Natural killer cell (primary cell): ENCODE data around the gene ANKRD34A. TPM values are rescaled to one million over a fixed set of nuclear protein-coding genes. Genes with fewer than 3 reads are reported as not detected.

ENCODE experiments used
- ATAC-seq, 3 donors: fragments of 150-1000 bp in 2 of 3; fragments of 200-7000 bp in 1 of 3; cut with Tn5 transposase; 1 replicate in 1 of 3; 2 replicates in 2 of 3; pipeline ENCODE4 v1.10.0; 2021; ENCODE audit warnings: mild to moderate bottlenecking in 2 of 3, moderate library complexity in 2 of 3
- DNase-seq, 2 donors: peaks; one replicate each; pipeline versions ENCODE4 v3.0.0 to v3.0.0-alpha.2; 2013 to 2021; ENCODE audit warnings: mixed read lengths in 1 of 2
- H3K27ac ChIP-seq: one replicate; pipeline ENCODE4 v1.5.1; 2013; ENCODE audit warnings: mild to moderate bottlenecking, low read length
- H3K27me3 ChIP-seq: one replicate; pipeline ENCODE4 v1.6.1; 2013; ENCODE audit warnings: low read length; ENCODE audit not compliant: control insufficient read depth, insufficient read depth
- H3K36me3 ChIP-seq: one replicate; pipeline ENCODE4 v1.6.1; 2013; ENCODE audit warnings: low read length; ENCODE audit not compliant: control insufficient read depth, insufficient read depth
- H3K4me1 ChIP-seq: one replicate; pipeline ENCODE4 v1.6.1; 2013; ENCODE audit warnings: low read length; ENCODE audit not compliant: control insufficient read depth, insufficient read depth
- H3K4me3 ChIP-seq: one replicate; pipeline ENCODE4 v1.5.1; 2013; ENCODE audit warnings: low read length
- H3K9me3 ChIP-seq: one replicate; pipeline ENCODE4 v1.6.1; 2013; ENCODE audit warnings: low read length; ENCODE audit not compliant: control insufficient read depth, insufficient read depth
- H3K27ac Mint-ChIP-seq, 2 donors: one replicate each; pipeline ENCODE4 v1.8.0; 2022; ENCODE audit warnings: mild to moderate bottlenecking in 2 of 2, mixed read lengths in 2 of 2, moderate library complexity in 1 of 2
- H3K27me3 Mint-ChIP-seq, 2 donors: one replicate each; pipeline ENCODE4 v1.8.0; 2022; ENCODE audit warnings: low read depth in 2 of 2, mixed read lengths in 2 of 2
- H3K36me3 Mint-ChIP-seq: one replicate; pipeline ENCODE4 v1.8.0; 2022; ENCODE audit warnings: mixed read lengths
- H3K4me1 Mint-ChIP-seq, 2 donors: one replicate each; pipeline ENCODE4 v1.8.0; 2022; ENCODE audit warnings: mixed read lengths in 2 of 2
- H3K4me3 Mint-ChIP-seq: one replicate; pipeline ENCODE4 v1.8.0; 2022; ENCODE audit warnings: mild to moderate bottlenecking, moderate library complexity, mixed read lengths
- H3K9me3 Mint-ChIP-seq, 2 donors: one replicate each; pipeline ENCODE4 v1.8.0; 2022; ENCODE audit warnings: mixed read lengths in 2 of 2
- whole genome bisulfite sequencing: methylation state at CpG from one replicate; pipeline ENCODE4 v1.1.7; 2013; ENCODE audit warnings: missing lambda C conversion rate; ENCODE audit not compliant: insufficient coverage; 5-methylcytosine and 5-hydroxymethylcytosine counted together
- intact Hi-C: fragments of 100-400 bp; cut with micrococcal nuclease; formaldehyde crosslinking; loops from one replicate; pipeline ENCODE4 v1.14.2; 2022
- total RNA-seq, 4 donors: library from RNA; stranded (reverse); fragments of 120-200 nt in 1 of 4; gene quantifications; one replicate each; pipeline versions ENCODE4 v1.2.3 to v1.2.4, GENCODE V29; 2013 to 2022
- TF ChIP-seq, protein P1 (sequence below): fragments of 200-600 bp; IDR thresholded peaks from one replicate; pipeline ENCODE4 v1.8.0; 2022; ENCODE audit warnings: antibody characterized with exemption

Gene ANKRD34A
- total RNA-seq, 3 donors from 2014 or later (not counting 1 experiment from before 2014, with no cell fraction given), result 1.4 to 1.9 (median 1.4) TPM

DNA sequence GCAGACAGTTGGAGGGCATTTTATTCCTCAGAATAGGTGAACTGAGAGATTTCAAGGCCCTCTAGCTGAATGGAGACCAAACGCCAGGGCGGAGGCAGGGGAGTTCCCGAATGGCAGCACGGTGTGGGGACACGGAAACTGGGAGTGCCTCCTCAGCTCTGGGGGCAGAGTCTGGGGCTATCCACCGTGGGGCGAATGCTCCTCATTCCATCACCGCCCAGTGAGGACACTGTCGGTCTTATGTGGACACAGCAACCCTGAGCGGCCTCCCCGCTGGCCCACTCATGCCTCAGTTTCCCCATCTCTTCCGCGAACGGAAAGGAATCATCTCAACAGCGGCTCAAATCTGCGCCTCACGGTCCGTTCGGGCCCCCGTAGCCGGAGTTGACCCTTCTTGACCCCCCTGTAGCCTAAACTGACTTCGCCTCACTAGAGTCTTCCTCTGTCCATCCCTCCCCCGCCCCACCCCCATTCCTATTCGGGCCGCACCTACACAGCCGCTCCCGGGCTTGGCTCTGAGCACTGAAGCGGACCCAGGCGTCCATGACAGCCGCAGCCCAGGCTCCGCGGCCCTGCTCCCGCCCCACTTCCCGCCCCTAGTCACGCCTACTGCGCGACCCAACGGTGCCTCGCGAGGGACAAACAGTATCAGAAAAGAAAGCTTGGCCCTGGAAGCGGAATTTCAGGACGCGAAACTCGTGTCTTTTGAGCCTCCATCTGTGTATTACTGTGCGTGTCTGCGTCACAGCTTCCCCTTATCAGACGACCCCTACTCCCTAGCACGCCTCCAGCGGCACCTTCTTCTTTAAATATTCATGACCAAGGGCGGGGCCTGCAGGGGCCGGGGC lies 46.0 kb downstream of the ANKRD34A start, which contains the start of gene PEX11B:
TSS of gene PEX11B (minus strand) at position 574 of the 848 bp plus-strand sequence. CDS start at position 545, 29 bp downstream.
- H3K4me3 Mint-ChIP-seq, result peak within 1 kb of the TSS; percentile 95
- TF ChIP-seq, protein P1, sequence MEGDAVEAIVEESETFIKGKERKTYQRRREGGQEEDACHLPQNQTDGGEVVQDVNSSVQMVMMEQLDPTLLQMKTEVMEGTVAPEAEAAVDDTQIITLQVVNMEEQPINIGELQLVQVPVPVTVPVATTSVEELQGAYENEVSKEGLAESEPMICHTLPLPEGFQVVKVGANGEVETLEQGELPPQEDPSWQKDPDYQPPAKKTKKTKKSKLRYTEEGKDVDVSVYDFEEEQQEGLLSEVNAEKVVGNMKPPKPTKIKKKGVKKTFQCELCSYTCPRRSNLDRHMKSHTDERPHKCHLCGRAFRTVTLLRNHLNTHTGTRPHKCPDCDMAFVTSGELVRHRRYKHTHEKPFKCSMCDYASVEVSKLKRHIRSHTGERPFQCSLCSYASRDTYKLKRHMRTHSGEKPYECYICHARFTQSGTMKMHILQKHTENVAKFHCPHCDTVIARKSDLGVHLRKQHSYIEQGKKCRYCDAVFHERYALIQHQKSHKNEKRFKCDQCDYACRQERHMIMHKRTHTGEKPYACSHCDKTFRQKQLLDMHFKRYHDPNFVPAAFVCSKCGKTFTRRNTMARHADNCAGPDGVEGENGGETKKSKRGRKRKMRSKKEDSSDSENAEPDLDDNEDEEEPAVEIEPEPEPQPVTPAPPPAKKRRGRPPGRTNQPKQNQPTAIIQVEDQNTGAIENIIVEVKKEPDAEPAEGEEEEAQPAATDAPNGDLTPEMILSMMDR, result no peak

DNA sequence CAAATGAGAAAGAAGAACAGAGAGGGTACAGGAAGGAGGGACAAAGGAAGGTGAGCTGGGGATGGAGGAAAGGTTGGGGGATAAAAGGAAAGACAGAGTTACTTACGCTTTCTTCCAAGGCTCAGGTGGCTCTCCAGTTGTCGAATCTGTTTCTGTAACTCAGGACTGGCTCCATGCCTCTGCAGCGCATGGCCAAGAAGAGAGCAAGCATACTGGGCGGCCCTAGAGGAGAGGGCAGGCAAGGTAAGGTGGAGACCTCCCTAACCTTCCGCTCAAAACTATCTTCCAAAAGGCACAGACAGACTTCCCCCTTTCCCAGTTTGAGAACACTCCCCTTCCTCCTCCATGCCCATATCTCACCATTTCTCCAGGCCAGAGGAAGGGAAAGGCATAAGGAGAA lies 46.8 kb downstream of the ANKRD34A start:
- peaks cover 20% of the 10 kb centered on the region for H3K36me3 Mint-ChIP-seq
- H3K36me3 ChIP-seq, result peaks cover 28% of the 10 kb centered on the region
- H3K4me1 ChIP-seq, result peaks cover 22% of the 10 kb centered on the region
- no peaks in the 10 kb centered on the region for H3K9me3 Mint-ChIP-seq
- intact Hi-C loops, result no loop called here
- H3K4me1 Mint-ChIP-seq, result peaks cover 33 to 43% of the 10 kb centered on the region in 2 donors
- ATAC-seq, result no peak
- H3K4me3 Mint-ChIP-seq, result peak overlapping the region; percentile 95
- H3K9me3 ChIP-seq, result no peaks in the 10 kb centered on the region
- no peaks in the 10 kb centered on the region for H3K27me3 ChIP-seq
- no peak for DNase-seq
- TF ChIP-seq, protein P1, result no peak
- H3K27ac Mint-ChIP-seq, result peak overlapping the region; percentile 91 to 92
- 98% methylated on average over 4 of the region's 5 CpGs for WGBS
- peak overlapping the region; percentile 65 for H3K4me3 ChIP-seq
- no peak overlapping the region for H3K27ac ChIP-seq
- no peaks in the 10 kb centered on the region for H3K27me3 Mint-ChIP-seq

More for the DNA sequence above, 46.0 kb downstream of the ANKRD34A start, which contains the start of gene PEX11B:
- Histone ChIP-seq H3K27me3 (no peaks in the 10 kb centered on the region), H3K4me1 (peaks cover 22% of the 10 kb centered on the region), H3K9me3 (no peaks in the 10 kb centered on the region), H3K36me3 (peaks cover 31% of the 10 kb centered on the region), H3K27ac (peak within 1 kb of the TSS; percentile 82), H3K4me3 (peak within 1 kb of the TSS; percentile 65)
- ATAC-seq, result peak; percentile 89 to 96 (median 89)
- DNase-seq, result peak; percentile 90 to 96
- H3K9me3 Mint-ChIP-seq, result no peaks in the 10 kb centered on the region
- peaks cover 33 to 43% of the 10 kb centered on the region in 2 donors for H3K4me1 Mint-ChIP-seq
- under 1% methylated on average over 51 of the region's 51 CpGs for WGBS
- H3K27me3 Mint-ChIP-seq, result no peaks in the 10 kb centered on the region
- H3K27ac Mint-ChIP-seq, result peak within 1 kb of the TSS; percentile 91 to 92
- intact Hi-C loops, result loop anchor here (2.0 kb wide), 3 partner anchors 46 to 120 kb away; partner anchors contain the start of genes ANKRD34A, PIAS3 and POLR3GL
- H3K36me3 Mint-ChIP-seq, result peaks cover 16% of the 10 kb centered on the region

DNA sequence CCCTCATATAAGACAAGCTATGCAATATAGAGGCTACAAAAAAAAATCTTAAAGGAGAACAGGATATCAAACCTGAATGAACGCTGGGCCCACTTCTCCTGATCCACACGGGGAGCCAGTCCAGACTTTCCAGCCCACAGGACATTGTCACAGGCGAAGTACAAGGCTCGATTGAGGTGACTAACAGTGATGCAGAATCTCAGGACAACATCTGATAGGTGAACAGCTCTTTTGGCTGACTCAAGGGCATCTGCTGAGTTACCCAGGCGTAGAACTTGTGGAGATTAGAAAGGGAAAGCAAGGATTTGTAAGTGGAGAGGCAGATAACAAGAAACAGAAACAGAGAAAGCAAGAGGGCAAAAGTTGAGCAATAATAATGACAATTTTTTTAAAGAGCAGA lies 47.6 kb downstream of the ANKRD34A start:
- H3K9me3 Mint-ChIP-seq, result no peaks in the 10 kb centered on the region
- peaks cover 32% of the 10 kb centered on the region for H3K36me3 ChIP-seq
- peak overlapping the region; percentile 58 to 92 for H3K27ac Mint-ChIP-seq
- intact Hi-C loops, result no loop called here
- ATAC-seq (no peak), DNase-seq (no peak)
- H3K4me3 ChIP-seq, result no peak overlapping the region
- peaks cover 20% of the 10 kb centered on the region for H3K36me3 Mint-ChIP-seq
- H3K27ac ChIP-seq, result no peak overlapping the region
- peaks cover 33 to 43% of the 10 kb centered on the region in 2 donors for H3K4me1 Mint-ChIP-seq
- TF ChIP-seq, protein P1, result no peak
- 95% methylated on average over 5 of the region's 5 CpGs for WGBS
- H3K4me1 ChIP-seq, result peaks cover 22% of the 10 kb centered on the region
- H3K4me3 Mint-ChIP-seq, result peak overlapping the region; percentile 95
- no peaks in the 10 kb centered on the region for H3K9me3 ChIP-seq
- no peaks in the 10 kb centered on the region for H3K27me3 ChIP-seq
- no peaks in the 10 kb centered on the region for H3K27me3 Mint-ChIP-seq
